SK-MEL-5 (cell line): Measurements from ENCODE around the gene OR5V1. TPM values are rescaled to one million over a fixed set of nuclear protein-coding genes. Genes with fewer than 3 reads are reported as not detected.
"Not testable (repeated sequence)": the region's sequence is repeated elsewhere in the genome, so short reads cannot be mapped to it uniquely, and the experiment has no call there.

Experiments
- DNase-seq: peaks from one replicate; pipeline ENCODE4 v3.0.0-alpha.2; 2016; ENCODE audit warnings: low read depth, low spot score
- in situ Hi-C: cut with HindIII; loops from 2 replicates; pipeline ENCODE4 v1.10.0; 2016; ENCODE audit warnings: low sequenced_read_pairs, high pct_unique_total_duplicates, low pct_unique_long_range_greater_than_20kb
- polyA plus RNA-seq, 2 experiments: library from polyadenylated mRNA; depleted of rRNA; stranded (reverse); fragments of >200 nt; gene quantifications; 2 replicates each; pipeline ENCODE4 v1.2.3, GENCODE V29; 2015
- total RNA-seq: library from RNA; depleted of rRNA; stranded (reverse); fragments of >200 nt; shearing (Covaris generic); gene quantifications from 2 replicates; pipeline ENCODE4 v1.2.3, GENCODE V29; 2014; rRNA removed

Gene OR5V1
- not detected in 2 replicates for total RNA-seq
- polyA plus RNA-seq (2015; cell fraction: cytosol; rRNA removed), result not detected in 2 replicates
- not detected in 2 replicates for polyA plus RNA-seq (2015; cell fraction: nucleus; rRNA removed)

DNA sequence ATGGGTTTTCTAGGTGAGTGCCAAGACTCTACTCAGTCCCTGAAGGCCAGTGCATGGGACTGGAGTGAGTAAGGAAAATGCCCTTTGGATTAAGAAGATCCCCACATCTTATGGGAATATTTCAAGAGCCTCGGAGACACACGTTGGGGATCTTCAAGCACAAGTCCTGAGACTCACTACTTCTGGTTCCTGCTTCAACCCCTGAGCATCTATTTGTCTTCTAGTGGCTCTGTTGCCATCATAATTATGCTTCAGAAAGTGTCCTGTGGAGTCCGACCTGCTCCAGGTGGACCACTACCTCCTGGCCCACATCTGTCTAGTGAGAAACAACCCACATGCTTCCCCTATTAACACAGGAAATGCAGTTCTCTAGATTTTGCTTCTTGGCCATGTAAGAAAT, at the start of gene OR5V1:
Gene OR5V1, minus strand, starts transcription at position 101 of the 400 bp plus-strand sequence. CDS start 12,670 bp downstream, outside the sequence.
- DNase-seq, result no peak
- in situ Hi-C loops, result no loop called here

GRCh38 chr6:29414588-29414987, 45.9 kb upstream of the OR5V1 start, which contains the start of gene OR12D1:
OR12D1 (plus strand) TSS chr6:29414928.
- in situ Hi-C loops, result no loop called here
- peak; percentile 50 for DNase-seq

DNA sequence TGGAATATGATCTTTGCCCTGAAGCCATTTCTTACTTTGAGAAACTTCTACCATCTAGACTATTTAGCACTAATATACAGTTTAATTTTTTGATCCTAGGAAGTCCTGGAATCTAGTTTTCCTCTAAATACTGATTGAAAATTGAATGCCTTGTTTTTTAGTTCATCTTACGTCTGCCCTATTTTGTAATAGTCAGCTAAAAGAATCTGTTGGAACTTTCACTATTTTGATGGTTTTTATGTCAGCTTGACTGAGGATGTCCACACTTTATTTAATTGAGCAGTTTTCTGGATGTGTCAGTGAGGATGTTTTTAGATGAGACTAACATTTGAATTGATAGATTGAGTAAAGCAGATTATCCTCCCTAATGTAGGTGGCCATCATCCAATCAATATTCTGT, 35.1 kb upstream of the OR5V1 start:
- DNase-seq, result no peak
- in situ Hi-C loops, result no loop called here

DNA sequence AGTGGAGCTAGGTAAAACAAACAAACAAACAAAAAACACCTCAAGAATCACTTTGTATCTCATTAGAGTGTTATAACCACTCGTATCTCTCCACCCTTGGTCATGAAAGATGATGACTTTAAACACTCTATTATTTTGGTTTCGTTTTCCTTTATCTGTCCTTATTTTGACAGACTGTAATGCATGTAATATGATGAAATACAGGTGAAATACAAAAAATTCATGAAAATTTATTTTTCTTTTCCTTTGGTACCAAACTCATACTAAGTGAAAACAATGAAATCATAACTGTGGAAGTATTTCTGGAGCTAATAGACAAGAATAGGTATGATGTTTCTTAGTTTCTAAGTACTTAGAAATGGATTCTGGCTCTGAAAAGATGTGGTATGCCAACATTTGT, 30.9 kb upstream of the OR5V1 start:
- in situ Hi-C loops, result no loop called here
- no peak for DNase-seq

DNA sequence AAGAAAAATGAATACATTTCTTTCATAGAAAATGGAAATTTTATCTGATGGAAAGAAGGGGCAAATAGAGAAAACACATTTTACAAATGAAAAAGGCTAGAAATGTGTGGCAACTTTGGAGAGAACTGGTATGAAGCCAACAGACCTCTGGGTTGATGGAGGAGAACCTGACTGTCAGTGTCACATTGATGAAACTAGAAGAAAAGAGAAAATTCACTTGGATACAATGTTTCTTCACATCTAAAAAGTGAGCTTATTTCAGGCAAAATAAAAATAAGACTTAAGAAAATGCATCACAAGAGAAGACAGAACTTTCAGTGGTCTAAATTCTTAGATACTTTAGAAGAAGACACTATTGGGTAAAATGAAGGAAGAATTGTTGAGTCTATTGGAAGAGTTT, 26.7 kb upstream of the OR5V1 start, which contains the start of gene OR12D2:
Gene OR12D2, plus strand, starts transcription at position 301 of the 400 bp plus-strand sequence. CDS start 1,069 bp downstream, outside the sequence.
- in situ Hi-C loops, result no loop called here

DNA sequence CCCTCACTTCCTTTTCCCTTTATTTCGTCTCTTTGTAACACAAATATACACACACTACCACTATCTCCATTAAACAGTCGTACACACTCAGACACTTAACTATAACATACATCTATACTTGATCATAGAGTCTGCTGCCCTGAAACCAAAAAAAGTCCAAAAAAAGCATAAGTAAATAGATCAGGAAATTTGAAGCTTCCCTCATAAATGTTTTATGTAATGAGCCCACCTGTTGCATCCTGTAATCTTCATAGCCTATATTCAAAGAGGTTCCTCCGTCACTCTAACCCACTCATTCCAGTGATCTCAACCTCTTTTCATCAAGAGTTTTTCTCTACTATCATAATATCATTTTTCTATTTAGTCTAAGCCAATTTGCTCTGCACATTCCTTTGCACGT, 19.9 kb upstream of the OR5V1 start:
- in situ Hi-C loops, result no loop called here

More for the DNA sequence above, 26.7 kb upstream of the OR5V1 start, which contains the start of gene OR12D2:
- DNase-seq, result no peak

GRCh38 chr6:29376003-29376402, 7.3 kb upstream of the OR5V1 start:
- in situ Hi-C loops, result no loop called here
- DNase-seq, result peak; percentile 60

More for the DNA sequence above, 19.9 kb upstream of the OR5V1 start:
- DNase-seq, result no peak

- no peak for DNase-seq
- in situ Hi-C loops, result no loop called here
Observed at GRCh38 chr6:29375191-29375590, 6.5 kb upstream of the OR5V1 start, which contains the start of gene OR12D3. OR12D3 (minus strand) TSS chr6:29375291; CDS start chr6:29375287, 4 bp downstream.

DNA sequence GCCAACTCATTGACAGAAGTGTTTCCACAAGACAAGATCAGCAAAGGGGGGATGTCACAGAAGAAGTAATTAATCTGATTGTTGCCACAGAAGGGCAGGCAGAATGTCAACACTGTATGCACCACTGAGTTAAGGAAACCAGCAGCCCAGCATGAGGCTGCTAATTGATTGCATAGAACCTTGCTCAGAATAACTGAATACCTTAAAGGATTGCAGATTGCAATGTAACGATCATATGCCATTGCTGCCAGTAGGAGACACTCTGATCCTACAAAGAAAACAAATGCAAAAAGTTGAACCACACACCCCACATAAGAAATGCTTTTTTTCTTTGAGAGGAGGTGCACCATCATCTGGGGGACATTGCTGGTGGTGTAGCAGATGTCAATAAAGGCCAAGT, 13.1 kb downstream of the OR5V1 start:
- no peak for DNase-seq
- in situ Hi-C loops, result no loop called here

DNA sequence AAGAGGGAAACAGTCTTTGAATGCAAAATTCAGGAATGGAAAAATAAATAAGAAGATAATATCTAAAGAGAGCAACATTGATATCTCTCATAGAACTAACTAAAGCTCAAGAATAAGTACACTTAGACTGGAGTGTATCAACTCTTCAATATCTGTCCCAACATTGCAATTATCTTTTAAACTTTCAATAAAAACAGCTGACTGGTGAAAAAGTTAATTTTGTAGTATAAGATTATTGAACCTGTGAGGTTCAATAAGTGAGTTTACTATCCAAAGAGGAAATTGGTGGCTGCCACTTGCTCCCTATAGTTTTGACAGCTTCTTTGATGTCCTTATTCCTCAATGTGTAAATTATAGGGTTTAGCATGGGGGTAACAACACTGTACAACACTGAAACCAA, 13.7 kb downstream of the OR5V1 start:
- DNase-seq, result no peak
- in situ Hi-C loops, result no loop called here

- in situ Hi-C loops, DNase-seq: not testable (repeated sequence)
Observed at GRCh38 chr6:29349348-29349747, 19.3 kb downstream of the OR5V1 start.

- in situ Hi-C loops, result no loop called here
- DNase-seq, result no peak
Observed at GRCh38 chr6:29345380-29345779, 23.3 kb downstream of the OR5V1 start.

DNA sequence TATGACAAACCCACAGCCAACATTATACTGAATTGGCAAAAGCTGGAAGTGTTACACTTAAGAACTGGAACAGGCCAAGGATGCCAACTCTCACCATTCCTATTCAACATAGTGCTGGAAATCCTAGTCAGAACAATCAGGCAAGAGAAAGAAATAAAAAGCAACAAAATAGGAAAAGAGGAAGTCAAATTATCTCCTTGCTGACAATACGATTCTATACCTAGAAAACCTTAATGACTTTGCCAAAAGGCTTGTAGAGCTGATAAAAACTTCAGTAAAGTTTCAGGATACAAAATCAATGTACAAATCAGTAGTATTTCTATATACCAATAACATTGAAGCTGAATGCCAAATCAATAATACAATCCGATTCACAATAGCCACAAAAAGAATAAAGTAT, 32.4 kb downstream of the OR5V1 start:
- no peak for DNase-seq
- in situ Hi-C loops, result no loop called here

GRCh38 chr6:29332676-29333075, 36.0 kb downstream of the OR5V1 start:
- no peak for DNase-seq
- in situ Hi-C loops, result no loop called here

- in situ Hi-C loops, result no loop called here
- no peak for DNase-seq
Observed at GRCh38 chr6:29325777-29326176, 42.9 kb downstream of the OR5V1 start.

- in situ Hi-C loops, DNase-seq: not testable (repeated sequence)
Observed at GRCh38 chr6:29323332-29323731, 45.3 kb downstream of the OR5V1 start.

- DNase-seq, result no peak
- in situ Hi-C loops, result no loop called here
Observed at GRCh38 chr6:29319931-29320330, 48.7 kb downstream of the OR5V1 start.
